Nephron (organoid): ENCODE measurements around the gene SOWAHA.

ENCODE experiments used
- H3K27ac Mint-ChIP-seq, 3 experiments: 2 replicates each; pipeline ENCODE4 v1.8.0; 2020; ENCODE audit warnings: mixed read lengths in 3 of 3, mild to moderate bottlenecking in 2 of 3, moderate library complexity in 1 of 3
- H3K27me3 Mint-ChIP-seq: 2 replicates; pipeline ENCODE4 v1.8.0; 2021; ENCODE audit warnings: low read depth, mild to moderate bottlenecking, moderate library complexity, mixed read lengths
- H3K36me3 Mint-ChIP-seq: 2 replicates; pipeline ENCODE4 v1.8.0; 2020; ENCODE audit warnings: low read depth, mixed read lengths
- H3K4me1 Mint-ChIP-seq: 2 replicates; pipeline ENCODE4 v1.8.0; 2020; ENCODE audit warnings: mixed read lengths
- H3K4me3 Mint-ChIP-seq, 3 experiments: 2 replicates each; pipeline ENCODE4 v1.8.0; 2020; ENCODE audit warnings: mild to moderate bottlenecking in 3 of 3, mixed read lengths in 3 of 3, moderate library complexity in 2 of 3
- H3K9me3 Mint-ChIP-seq: 2 replicates; pipeline ENCODE4 v1.8.0; 2020; ENCODE audit warnings: mixed read lengths
- TF ChIP-seq, protein P1 (sequence below), 3 experiments: fragments of 200-600 bp; sonication (generic); IDR thresholded peaks; one replicate each; pipeline ENCODE4 v1.5.0; 2021; ENCODE audit warnings: antibody characterized with exemption in 3 of 3; ENCODE audit not compliant: unreplicated experiment in 3 of 3

Gene SOWAHA

DNA sequence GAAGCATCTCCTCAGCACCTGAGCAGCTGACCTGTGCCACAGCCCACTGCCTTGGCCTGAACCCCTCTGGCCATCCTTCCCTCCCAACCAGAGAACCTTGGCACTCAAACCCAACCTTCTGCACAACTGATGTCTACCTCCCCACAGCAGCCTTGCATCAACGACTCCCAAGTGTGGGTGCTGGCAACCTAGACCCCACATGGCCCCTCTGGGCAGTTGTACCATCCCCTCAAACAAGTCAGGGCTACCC is 46.4 kb upstream of the SOWAHA start:
- Mint-ChIP-seq H3K27me3 (no peaks in the 10 kb centered on the region), H3K36me3 (peaks cover 17% of the 10 kb centered on the region), H3K9me3 (no peaks in the 10 kb centered on the region), H3K27ac (no peak overlapping the region), H3K4me1 (peaks cover 21% of the 10 kb centered on the region), H3K4me3 (no peak overlapping the region)
- TF ChIP-seq, protein P1, sequence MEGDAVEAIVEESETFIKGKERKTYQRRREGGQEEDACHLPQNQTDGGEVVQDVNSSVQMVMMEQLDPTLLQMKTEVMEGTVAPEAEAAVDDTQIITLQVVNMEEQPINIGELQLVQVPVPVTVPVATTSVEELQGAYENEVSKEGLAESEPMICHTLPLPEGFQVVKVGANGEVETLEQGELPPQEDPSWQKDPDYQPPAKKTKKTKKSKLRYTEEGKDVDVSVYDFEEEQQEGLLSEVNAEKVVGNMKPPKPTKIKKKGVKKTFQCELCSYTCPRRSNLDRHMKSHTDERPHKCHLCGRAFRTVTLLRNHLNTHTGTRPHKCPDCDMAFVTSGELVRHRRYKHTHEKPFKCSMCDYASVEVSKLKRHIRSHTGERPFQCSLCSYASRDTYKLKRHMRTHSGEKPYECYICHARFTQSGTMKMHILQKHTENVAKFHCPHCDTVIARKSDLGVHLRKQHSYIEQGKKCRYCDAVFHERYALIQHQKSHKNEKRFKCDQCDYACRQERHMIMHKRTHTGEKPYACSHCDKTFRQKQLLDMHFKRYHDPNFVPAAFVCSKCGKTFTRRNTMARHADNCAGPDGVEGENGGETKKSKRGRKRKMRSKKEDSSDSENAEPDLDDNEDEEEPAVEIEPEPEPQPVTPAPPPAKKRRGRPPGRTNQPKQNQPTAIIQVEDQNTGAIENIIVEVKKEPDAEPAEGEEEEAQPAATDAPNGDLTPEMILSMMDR (IDR thresholded peaks at IDR 0.05; ENCODE audit: unreplicated experiment in 3 of 3) = no peak

DNA sequence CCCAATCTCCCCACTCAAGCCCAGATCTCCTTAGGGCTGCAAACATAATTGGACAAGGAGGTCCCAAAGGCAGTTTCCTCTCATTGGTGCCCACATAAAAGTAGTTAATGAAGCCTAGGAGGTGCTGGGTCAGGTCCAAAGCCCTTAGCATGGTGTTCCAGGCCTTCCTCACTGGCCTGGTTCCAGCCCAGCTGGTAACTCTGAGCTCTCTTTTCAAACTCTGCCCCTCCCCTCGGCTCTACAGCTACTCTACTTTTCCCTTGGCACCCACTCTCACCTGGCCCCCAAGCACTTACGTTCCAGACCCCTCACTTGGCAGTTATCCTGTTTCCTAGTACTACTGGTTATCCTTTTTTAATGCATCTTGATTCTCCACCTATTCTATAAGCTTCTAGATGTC is 46.0 kb upstream of the SOWAHA start:
- TF ChIP-seq, protein P1 (IDR thresholded peaks at IDR 0.05; ENCODE audit: unreplicated experiment in 3 of 3) = no peak
- Mint-ChIP-seq H3K9me3 (no peaks in the 10 kb centered on the region), H3K27ac (peak overlapping the region in 1 of 3 experiments; percentile 85), H3K36me3 (peaks cover 17% of the 10 kb centered on the region), H3K4me1 (peaks cover 23% of the 10 kb centered on the region), H3K4me3 (no peak overlapping the region), H3K27me3 (no peaks in the 10 kb centered on the region)

DNA sequence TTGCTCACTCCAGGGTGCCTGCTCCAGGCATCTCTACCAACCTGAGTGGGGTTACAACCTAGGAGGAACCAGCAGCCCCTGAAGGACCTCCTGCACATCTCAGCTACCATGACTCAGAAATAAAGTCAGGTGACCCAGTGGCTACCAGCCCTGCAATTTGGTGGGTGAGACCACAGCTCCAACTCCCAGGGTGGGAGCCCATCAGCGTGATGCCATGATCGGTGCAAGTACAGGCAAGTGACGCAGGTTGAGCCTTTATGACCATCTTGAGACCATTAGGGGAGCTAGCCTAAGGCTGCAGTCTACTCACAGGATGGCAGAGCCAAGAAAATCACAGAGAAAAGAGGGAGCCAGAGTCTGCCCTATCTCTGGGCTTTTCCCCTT is 44.6 kb upstream of the SOWAHA start:
- Mint-ChIP-seq H3K4me3 (no peak overlapping the region), H3K9me3 (no peaks in the 10 kb centered on the region), H3K4me1 (peaks cover 29% of the 10 kb centered on the region), H3K27me3 (no peaks in the 10 kb centered on the region), H3K36me3 (peaks cover 7% of the 10 kb centered on the region), H3K27ac (no peak overlapping the region)
- TF ChIP-seq, protein P1 (IDR thresholded peaks at IDR 0.05; ENCODE audit: unreplicated experiment in 3 of 3) = no peak

DNA sequence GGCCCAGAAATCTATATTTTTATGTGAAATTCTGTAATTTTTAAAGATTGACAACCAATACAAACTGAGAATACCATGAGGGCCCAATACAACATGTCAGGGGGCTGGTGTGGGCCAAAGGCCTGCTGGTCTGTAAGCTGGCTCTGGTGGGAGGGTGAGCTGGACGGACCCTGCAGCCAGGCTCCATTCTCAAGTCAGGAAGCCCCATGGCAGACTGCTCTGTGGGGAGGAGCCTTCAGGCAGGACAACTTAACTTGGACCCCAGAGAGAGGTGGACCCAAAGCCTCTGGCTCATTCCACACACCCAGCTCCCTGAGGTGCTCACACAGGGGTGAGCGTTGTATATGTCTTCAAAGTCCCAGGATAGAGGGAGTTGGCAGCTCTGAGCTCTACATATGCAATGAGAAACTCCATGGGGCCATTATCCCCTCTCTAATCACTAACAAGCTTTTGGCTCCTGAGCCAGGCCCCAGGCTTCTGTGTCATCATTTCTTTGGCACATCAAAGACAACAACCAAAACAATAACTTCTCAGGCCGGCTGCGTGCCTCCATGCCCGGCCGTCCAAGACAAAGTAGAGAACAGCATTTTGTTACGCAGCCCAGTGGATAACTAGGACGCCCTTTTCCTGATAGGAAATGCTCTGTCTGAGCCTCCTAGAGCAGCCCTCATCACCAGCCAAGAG is 42.5 kb upstream of the SOWAHA start:
- peak overlapping the region; percentile 59 to 83 (median 63) for H3K27ac Mint-ChIP-seq

DNA sequence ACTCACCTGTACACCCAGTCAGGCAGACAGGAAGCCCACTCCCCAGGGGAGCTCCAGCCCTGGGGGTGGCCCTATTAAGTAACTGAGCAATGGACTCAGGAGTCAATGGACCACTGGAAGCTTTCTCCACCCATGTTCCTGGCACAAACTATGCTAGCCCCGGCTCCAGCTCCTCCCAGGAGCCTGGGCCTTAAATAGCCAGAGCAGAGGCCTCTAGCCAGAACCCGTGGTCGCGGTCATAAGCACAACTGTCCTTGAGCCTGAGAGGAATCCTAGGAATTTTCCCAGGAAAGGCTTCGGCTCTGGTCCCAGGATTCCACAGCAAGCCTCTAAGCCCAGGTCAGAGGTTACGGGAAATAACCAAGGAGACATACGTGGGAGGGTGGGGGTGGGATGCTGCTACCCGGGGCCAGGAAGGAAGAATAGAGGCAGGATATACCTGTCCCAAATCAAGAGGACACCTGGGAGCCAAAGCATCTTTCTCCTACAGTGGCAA is 41.6 kb upstream of the SOWAHA start:
- no peak overlapping the region for H3K4me3 Mint-ChIP-seq
- TF ChIP-seq, protein P1 (IDR thresholded peaks at IDR 0.05; ENCODE audit: unreplicated experiment in 3 of 3) = no peak
- H3K36me3 Mint-ChIP-seq = no peaks in the 10 kb centered on the region

More for the DNA sequence above, 42.5 kb upstream of the SOWAHA start:
- H3K36me3 Mint-ChIP-seq = no peaks in the 10 kb centered on the region
- no peaks in the 10 kb centered on the region for H3K9me3 Mint-ChIP-seq
- H3K4me3 Mint-ChIP-seq = no peak overlapping the region
- TF ChIP-seq, protein P1 (IDR thresholded peaks at IDR 0.05; ENCODE audit: unreplicated experiment in 3 of 3) = no peak
- peaks cover 41% of the 10 kb centered on the region for H3K4me1 Mint-ChIP-seq
- no peaks in the 10 kb centered on the region for H3K27me3 Mint-ChIP-seq

More for the DNA sequence above, 41.6 kb upstream of the SOWAHA start:
- H3K27me3 Mint-ChIP-seq = no peaks in the 10 kb centered on the region
- H3K4me1 Mint-ChIP-seq = peaks cover 48% of the 10 kb centered on the region
- H3K9me3 Mint-ChIP-seq = no peaks in the 10 kb centered on the region
- H3K27ac Mint-ChIP-seq = peak overlapping the region; percentile 59 to 83 (median 63)
